ENCODE results near the gene DCP2.

The DCP2 gene

GRCh38 chr5:113024076-113024697, 47.6 kb downstream of the DCP2 start:
- no peak for DNase-seq

GRCh38 chr5:113025596-113025995, 49.0 kb downstream of the DCP2 start:
- no peak for DNase-seq

- DNase-seq, result no peak
Measured at GRCh38 chr5:113026211-113026610, 49.6 kb downstream of the DCP2 start.

GRCh38 chr5:113027015-113027414, 50.4 kb downstream of the DCP2 start:
- no peak for DNase-seq

- DNase-seq, result no peak
Measured at GRCh38 chr5:113027431-113027830, 50.8 kb downstream of the DCP2 start.

- no peak for DNase-seq
Measured at GRCh38 chr5:113029614-113030013, 53.0 kb downstream of the DCP2 start.

GRCh38 chr5:113031104-113031503, 54.5 kb downstream of the DCP2 start:
- no peak for DNase-seq

GRCh38 chr5:113031557-113031956, 55.0 kb downstream of the DCP2 start:
- DNase-seq, result no peak

GRCh38 chr5:113034182-113034773, 57.7 kb downstream of the DCP2 start:
- DNase-seq, result no peak

GRCh38 chr5:113035096-113035495, 58.5 kb downstream of the DCP2 start:
- DNase-seq, result no peak

GRCh38 chr5:113036321-113036720, 59.7 kb downstream of the DCP2 start:
- no peak for DNase-seq

GRCh38 chr5:113036826-113037225, 60.2 kb downstream of the DCP2 start:
- no peak for DNase-seq

GRCh38 chr5:113038136-113038535, 61.5 kb downstream of the DCP2 start:
- no peak for DNase-seq

GRCh38 chr5:113038714-113039113, 62.1 kb downstream of the DCP2 start:
- no peak for DNase-seq

GRCh38 chr5:113039229-113039933, 62.8 kb downstream of the DCP2 start:
- no peak for DNase-seq

- DNase-seq, result no peak
Measured at GRCh38 chr5:113039934-113040285, 63.3 kb downstream of the DCP2 start.

- DNase-seq, result no peak
Measured at GRCh38 chr5:113040672-113041260, 64.2 kb downstream of the DCP2 start.

- DNase-seq, result no peak
Measured at GRCh38 chr5:113042491-113043243, 66.1 kb downstream of the DCP2 start.

- DNase-seq, result no peak
Measured at GRCh38 chr5:113043491-113043931, 66.9 kb downstream of the DCP2 start.

GRCh38 chr5:113044776-113045465, 68.3 kb downstream of the DCP2 start:
- peak; percentile 24 for DNase-seq

GRCh38 chr5:113047234-113047633, 70.6 kb downstream of the DCP2 start:
- DNase-seq, result no peak
